ENCODE data around the gene SHH. TPM values are rescaled to one million over a fixed set of nuclear protein-coding genes. Genes with fewer than 3 reads are reported as not detected.

SHH gene
- total RNA-seq, 2 donors from 2014 or later = 0.32 to 1.2 TPM

- Histone ChIP-seq H3K27me3 (replicated peaks; ENCODE audit: insufficient read depth) (peaks cover 4% of the 10 kb centered on the region), H3K4me1 (replicated peaks) (no peaks in the 10 kb centered on the region), H3K4me3 (no peak overlapping the region), H3K27ac (no peak overlapping the region), H3K9me3 (no peaks in the 10 kb centered on the region), H3K36me3 (no peaks in the 10 kb centered on the region)
- intact Hi-C loops (cut with DNase I) = no loop called here
- no peak for DNase-seq (ENCODE audit: low spot score)
- TF ChIP-seq POLR2AphosphoS5 (IDR thresholded peaks at IDR 0.05) (no peak), CTCF (IDR thresholded peaks at IDR 0.05) (no peak), POLR2A (IDR thresholded peaks at IDR 0.05) (no peak)
- WGBS = 63% methylated on average over 13 of the region's 13 CpGs
These were observed 21.4 kb upstream of the SHH start for GRCh38 chr7:155833651-155834050.

- DNase-seq (ENCODE audit: low spot score) = no peak
- 75% methylated on average over 7 of the region's 7 CpGs for WGBS
- H3K27ac ChIP-seq = no peak overlapping the region
- TF ChIP-seq POLR2A (IDR thresholded peaks at IDR 0.05) = no peak
- no peak for TF ChIP-seq CTCF (IDR thresholded peaks at IDR 0.05)
- no peak for TF ChIP-seq POLR2AphosphoS5 (IDR thresholded peaks at IDR 0.05)
- no peaks in the 10 kb centered on the region for H3K9me3 ChIP-seq
- no peak overlapping the region for H3K4me3 ChIP-seq
- no peaks in the 10 kb centered on the region for H3K4me1 ChIP-seq (replicated peaks)
- no peaks in the 10 kb centered on the region for H3K36me3 ChIP-seq
- H3K27me3 ChIP-seq (replicated peaks; ENCODE audit: insufficient read depth) = peaks cover 4% of the 10 kb centered on the region
- intact Hi-C loops (cut with DNase I) = no loop called here
These were observed 20.3 kb upstream of the SHH start for GRCh38 chr7:155832581-155832981.

- TF ChIP-seq POLR2AphosphoS5 (IDR thresholded peaks at IDR 0.05) = no peak
- no peak for TF ChIP-seq CTCF (IDR thresholded peaks at IDR 0.05)
- no peak for TF ChIP-seq POLR2A (IDR thresholded peaks at IDR 0.05)
- Histone ChIP-seq H3K4me1 (replicated peaks) (no peaks in the 10 kb centered on the region), H3K27ac (no peak overlapping the region), H3K36me3 (no peaks in the 10 kb centered on the region), H3K9me3 (no peaks in the 10 kb centered on the region), H3K4me3 (no peak overlapping the region), H3K27me3 (replicated peaks; ENCODE audit: insufficient read depth) (peaks cover 4% of the 10 kb centered on the region)
- intact Hi-C loops (cut with DNase I) = no loop called here
- no peak for DNase-seq (ENCODE audit: low spot score)
- 84% methylated on average over 18 of the region's 18 CpGs for WGBS
These were observed 19.7 kb upstream of the SHH start for GRCh38 chr7:155831807-155832524.

GRCh38 chr7:155830961-155831806 is 18.9 kb upstream of the SHH start:
- Histone ChIP-seq H3K27ac (no peak overlapping the region), H3K9me3 (no peaks in the 10 kb centered on the region), H3K4me3 (no peak overlapping the region), H3K4me1 (replicated peaks) (no peaks in the 10 kb centered on the region), H3K27me3 (replicated peaks; ENCODE audit: insufficient read depth) (peaks cover 4% of the 10 kb centered on the region), H3K36me3 (no peaks in the 10 kb centered on the region)
- no peak for DNase-seq (ENCODE audit: low spot score)
- TF ChIP-seq POLR2AphosphoS5 (IDR thresholded peaks at IDR 0.05) (no peak), POLR2A (IDR thresholded peaks at IDR 0.05) (no peak), CTCF (IDR thresholded peaks at IDR 0.05) (no peak)
- intact Hi-C loops (cut with DNase I) = no loop called here
- WGBS = 87% methylated on average over 46 of the region's 46 CpGs

Measured in prostate gland (tissue), 2 donors.